ENCODE measurements around the gene CD99L2. TPM values are rescaled to one million over a fixed set of nuclear protein-coding genes. Genes with fewer than 3 reads are reported as not detected.

The CD99L2 gene
- total RNA-seq, 1 experiment from 2014 or later: 156 TPM

- POLR2A ChIA-PET: no interaction called here
- no TSS peak for BruUV-seq (replicated peaks)
- H3K4me1 ChIP-seq (ENCODE audit: control insufficient read depth, insufficient read depth, low read length): no peaks in the 10 kb centered on the region
- TF ChIP-seq CTCF (IDR thresholded peaks at IDR 0.05): no peak
- no peaks in the 10 kb centered on the region; the same call in 1 of the 2 replicates for H3K36me3 ChIP-seq (ENCODE audit: control insufficient read depth, insufficient read depth, low read length)
- DNase-seq (ENCODE audit: low read depth, low spot score) (no peak), ATAC-seq (no peak)
- H3K27ac ChIP-seq (ENCODE audit: low read length): no peak overlapping the region
- H3K9me3 ChIP-seq (ENCODE audit: control insufficient read depth, insufficient read depth, low read depth, low read length): no peaks in the 10 kb centered on the region
- in situ Hi-C loops (cut with HindIII; ENCODE audit: low pct_unique_long_range_greater_than_20kb, low sequenced_read_pairs) (no loop called here), intact Hi-C loops (cut with micrococcal nuclease; ENCODE audit: unreplicated experiment) (no loop called here)
- H3K4me3 ChIP-seq (ENCODE audit: low read depth in 2 of 2, low read length in 2 of 2): no peak overlapping the region
- CTCF ChIA-PET: interaction anchor here (0.6 kb wide), 1 partner anchor 323 kb away, joined by 4 read pairs; no protein-coding TSS in a partner anchor
- H3K27me3 ChIP-seq (ENCODE audit: control insufficient read depth, insufficient read depth, low read length): no peaks in the 10 kb centered on the region
Observed at GRCh38 chrX:150759568-150760416, 138.7 kb downstream of the CD99L2 start.

GRCh38 chrX:150757371-150757770 is 141.1 kb downstream of the CD99L2 start:
- Histone ChIP-seq H3K27me3 (ENCODE audit: control insufficient read depth, insufficient read depth, low read length) (no peaks in the 10 kb centered on the region), H3K9me3 (ENCODE audit: control insufficient read depth, insufficient read depth, low read depth, low read length) (no peaks in the 10 kb centered on the region), H3K36me3 (ENCODE audit: control insufficient read depth, insufficient read depth, low read length) (no peaks in the 10 kb centered on the region; the same call in 1 of the 2 replicates), H3K27ac (ENCODE audit: low read length) (no peak overlapping the region), H3K4me1 (ENCODE audit: control insufficient read depth, insufficient read depth, low read length) (no peaks in the 10 kb centered on the region), H3K4me3 (ENCODE audit: low read depth in 2 of 2, low read length in 2 of 2) (no peak overlapping the region)
- intact Hi-C loops (cut with micrococcal nuclease; ENCODE audit: unreplicated experiment) (no loop called here), in situ Hi-C loops (cut with HindIII; ENCODE audit: low pct_unique_long_range_greater_than_20kb, low sequenced_read_pairs) (no loop called here)
- TF ChIP-seq POLR2AphosphoS5 (IDR thresholded peaks at IDR 0.05; ENCODE audit: low read depth, low read length) (no peak), REST (IDR thresholded peaks at IDR 0.05; ENCODE audit: insufficient read depth in 1 of 2, low read depth in 2 of 2, low read length in 1 of 2) (no peak), CTCF (IDR thresholded peaks at IDR 0.05) (no peak), TCF7L2 (IDR thresholded peaks at IDR 0.05; ENCODE audit: low read depth, low read length) (no peak), SIN3A (IDR thresholded peaks at IDR 0.05; ENCODE audit: borderline replicate concordance, insufficient read depth, low read depth, low read length) (no peak)
- no peak for ATAC-seq
- ChIA-PET POLR2A (no interaction called here), CTCF (no interaction called here)
- no peak for DNase-seq (ENCODE audit: low read depth, low spot score)
- no TSS peak for BruUV-seq (replicated peaks)
